EL (cell line): ENCODE results near the gene LRATD1.

Experiments
- DNase-seq: peaks from one replicate; pipeline ENCODE4 v3.0.0-alpha.2; 2016

The LRATD1 gene

DNA sequence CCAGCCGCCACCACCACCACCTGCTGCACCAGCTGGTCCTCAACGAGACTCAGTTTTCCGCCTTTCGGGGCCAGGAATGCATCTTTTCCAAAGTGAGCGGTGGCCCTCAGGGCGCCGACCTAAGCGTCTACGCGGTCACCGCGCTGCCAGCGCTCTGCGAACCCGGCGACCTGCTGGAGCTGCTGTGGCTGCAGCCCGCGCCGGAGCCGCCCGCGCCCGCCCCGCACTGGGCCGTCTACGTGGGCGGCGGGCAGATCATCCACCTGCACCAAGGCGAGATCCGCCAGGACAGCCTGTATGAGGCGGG is 1.6 kb downstream of the LRATD1 start:
- no peak for DNase-seq

DNA sequence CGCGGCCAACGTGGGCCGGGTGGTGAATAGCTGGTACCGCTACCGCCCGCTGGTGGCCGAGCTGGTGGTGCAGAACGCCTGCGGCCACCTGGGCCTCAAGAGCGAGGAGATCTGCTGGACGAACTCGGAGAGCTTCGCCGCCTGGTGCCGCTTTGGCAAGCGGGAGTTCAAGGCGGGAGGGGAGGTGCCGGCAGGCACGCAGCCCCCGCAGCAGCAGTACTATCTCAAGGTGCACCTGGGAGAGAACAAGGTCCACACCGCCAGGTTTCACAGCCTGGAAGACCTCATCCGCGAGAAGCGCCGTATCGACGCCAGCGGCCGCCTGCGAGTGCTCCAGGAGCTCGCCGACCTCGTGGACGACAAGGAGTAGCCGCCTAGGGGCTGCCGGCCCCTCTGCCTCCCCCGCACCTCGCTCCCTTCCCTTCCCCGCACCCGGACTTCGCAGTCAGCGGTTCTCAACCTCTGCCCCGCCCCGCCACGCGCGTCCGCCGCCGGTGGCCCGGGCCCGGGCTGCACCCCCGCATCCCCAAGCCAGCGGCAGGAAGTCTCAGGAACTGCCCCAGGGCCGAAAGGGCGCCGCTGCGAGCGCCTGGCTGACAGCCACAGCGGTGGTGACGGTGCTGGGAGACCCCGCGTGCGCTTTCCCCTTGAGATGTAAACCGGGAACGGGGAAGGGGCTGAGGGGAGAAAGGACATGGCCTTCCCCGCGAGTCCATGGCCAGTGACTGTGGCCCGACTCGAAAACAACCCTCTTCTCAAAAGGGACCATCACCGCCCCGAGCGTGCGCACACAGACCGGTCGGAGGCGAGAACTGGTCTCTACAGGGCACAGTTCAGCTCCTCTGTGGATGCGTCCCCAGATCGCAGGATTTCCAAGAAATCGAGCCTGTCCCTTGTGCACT is 2.2 kb downstream of the LRATD1 start:
- peak; percentile 72 for DNase-seq

DNA sequence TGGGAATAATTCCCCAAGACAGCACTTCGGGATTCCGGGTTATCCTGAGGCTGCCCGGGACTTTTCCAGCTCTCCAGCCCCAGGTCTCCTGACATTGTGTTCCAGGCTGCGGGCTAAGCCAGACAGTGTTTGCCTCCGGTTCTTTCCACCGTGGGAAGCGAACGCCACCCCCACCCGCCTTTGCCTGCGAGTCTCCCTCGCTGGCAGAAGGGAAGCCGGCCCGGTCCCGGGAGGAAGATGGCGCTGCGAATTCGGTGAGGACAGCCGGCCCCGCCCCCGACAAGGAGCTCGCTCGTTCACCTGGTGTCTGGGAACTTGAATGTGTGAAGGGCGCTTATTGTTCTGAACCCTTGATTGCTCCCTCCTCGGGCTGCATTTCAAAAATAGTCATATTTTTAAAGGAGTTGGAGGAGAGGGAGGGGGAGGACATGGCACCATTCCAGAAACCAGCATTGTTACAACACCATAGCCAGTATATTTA is 2.9 kb downstream of the LRATD1 start:
- DNase-seq = peak; percentile 47

DNA sequence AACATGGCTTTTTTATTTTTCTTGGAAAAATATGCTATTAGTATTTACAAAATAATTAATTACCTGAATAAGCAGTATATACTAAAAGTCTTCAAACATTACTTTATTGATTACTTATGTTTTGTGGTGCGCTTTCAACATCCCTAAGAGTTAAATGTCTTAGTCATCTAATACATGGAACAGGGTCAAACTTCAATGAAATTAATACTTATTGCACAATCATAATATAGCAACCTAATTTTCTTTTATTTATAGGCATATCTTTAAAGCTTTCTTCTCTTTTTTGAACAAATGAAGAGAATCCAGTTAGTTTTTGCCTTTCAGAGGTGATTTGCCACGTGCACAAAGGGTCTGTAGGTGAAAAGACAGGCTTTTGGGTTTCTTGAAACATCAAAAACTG is 6.0 kb downstream of the LRATD1 start:
- DNase-seq = no peak

DNA sequence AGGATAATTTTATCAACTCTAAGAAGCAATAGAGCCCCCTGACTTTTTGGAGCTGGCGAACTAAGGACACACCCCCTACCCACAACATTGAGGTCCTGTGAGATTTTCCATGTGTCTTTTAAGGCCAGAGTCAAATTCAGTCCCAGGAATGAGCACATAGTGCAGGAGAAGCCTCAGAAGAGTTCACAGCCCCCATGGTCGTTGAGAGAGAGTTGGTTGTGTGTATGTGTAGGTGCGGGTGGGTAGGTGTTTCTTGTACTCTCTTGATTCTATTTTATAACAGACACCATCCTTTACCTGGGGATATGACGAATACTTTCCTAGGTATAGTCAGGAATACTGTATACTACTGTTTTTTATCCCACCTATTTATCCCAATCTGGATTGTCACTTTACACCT is 8.6 kb downstream of the LRATD1 start:
- DNase-seq = no peak

DNA sequence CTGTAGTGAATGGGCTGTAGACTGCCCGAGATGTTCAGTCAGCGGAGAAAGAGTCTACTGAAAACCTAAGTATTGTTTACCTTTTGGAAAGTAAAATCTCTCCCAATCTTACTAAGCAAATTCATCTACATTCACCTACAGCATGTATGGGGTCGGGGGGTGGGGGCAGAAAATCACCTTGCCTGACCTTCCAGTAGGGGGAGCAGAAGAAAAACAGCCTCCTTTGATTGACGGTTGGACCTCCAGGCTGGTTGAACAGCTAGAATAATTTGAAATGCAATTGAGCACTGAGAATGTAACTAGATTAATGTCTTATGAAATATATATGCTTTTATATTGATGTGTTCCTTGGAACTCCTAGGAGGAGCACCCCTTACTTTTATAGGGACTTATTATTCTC is 10.0 kb downstream of the LRATD1 start:
- DNase-seq = no peak

DNA sequence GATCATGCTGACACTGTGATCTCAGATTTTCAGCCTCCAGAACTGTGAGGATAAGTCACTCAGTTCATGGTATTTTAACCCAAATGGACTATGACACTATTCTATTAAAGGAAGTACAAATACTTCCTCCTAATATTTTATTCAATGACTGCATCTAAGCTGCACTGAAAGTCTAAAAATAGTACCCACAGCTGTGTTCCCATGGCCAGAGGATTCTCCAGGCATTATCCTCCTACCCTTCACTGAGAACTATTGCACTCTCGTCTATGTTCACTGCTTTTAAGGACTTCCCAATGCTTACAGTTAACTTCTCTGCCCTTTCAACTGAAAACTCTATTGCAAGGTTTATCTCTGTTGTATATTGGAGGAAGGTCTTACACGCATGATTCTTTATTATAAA is 15.2 kb downstream of the LRATD1 start:
- DNase-seq = no peak

DNA sequence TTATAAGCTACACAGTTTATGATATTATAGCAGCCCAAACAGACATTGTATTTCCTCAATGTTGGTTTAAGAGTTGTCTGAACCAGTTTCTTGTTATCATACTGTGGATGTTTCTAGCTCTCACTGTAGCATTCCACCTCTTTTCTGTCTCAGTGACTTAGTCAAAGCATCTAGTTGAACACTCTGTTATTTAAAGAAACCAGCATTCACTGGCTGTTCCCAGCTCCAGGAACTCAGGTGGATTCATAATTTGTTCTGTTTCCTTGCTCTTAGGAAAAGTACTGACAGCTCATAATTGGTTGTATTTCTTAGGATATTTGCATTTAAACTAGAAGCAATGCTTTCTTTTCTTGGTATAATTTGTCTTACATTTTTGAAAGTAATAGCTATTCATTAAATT is 17.5 kb downstream of the LRATD1 start:
- no peak for DNase-seq

DNA sequence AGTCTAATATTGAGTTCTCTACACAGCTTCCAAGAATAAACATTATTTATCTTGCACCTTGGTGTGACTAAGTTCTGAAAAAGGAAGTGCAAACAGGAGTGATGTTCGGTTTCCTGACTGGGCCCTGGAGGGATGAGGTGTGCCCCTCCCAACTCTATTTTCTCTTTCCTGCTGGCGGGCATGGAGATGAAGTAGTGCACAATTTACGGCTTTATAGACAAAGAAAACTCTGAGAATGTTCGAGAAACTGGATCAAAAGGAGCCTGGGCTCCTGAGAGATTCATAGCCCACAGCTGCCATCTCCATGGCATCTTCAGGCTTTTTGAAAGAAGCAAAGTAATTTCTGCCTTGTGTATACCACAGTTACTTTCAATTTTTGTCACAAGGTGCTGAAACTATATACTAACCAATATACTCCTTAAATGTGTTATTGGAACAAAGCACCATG is 22.3 kb downstream of the LRATD1 start:
- DNase-seq = no peak

DNA sequence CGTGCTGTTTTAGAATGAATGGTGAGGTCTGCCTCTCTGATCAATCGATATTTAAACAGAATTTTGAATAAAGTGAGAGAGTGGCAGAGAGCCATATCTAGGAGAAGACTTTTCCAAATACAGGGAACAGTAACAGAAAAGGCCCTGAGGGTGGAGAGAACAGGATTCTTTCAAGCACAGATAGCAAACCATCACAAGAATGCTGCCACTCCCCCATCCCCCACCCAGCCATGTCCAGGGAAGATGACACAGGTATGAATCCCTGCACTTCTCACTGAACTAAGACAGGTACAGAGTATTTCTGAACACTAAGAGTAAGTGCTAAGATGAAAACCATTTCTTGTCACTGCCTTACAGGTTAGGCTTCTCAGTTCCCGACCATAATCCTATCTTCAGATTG is 23.6 kb downstream of the LRATD1 start:
- no peak for DNase-seq

DNA sequence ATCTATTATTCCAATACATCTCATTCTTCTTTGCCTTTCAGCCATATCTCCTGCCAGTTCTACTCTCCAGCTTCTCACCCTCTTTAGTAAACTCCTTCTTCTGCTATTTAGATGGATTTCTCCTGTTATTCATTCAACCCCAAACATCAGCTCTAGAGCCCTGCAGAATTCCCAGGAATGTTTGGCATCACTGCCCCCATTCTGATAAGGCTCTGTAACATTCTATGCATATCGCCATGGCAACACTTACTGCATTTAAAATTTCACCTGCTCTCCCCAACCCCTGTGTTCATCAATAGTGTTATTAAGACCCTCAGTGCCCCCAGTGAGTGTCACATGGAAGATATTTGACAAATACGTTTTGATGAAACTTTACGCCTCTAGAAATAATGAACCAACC is 28.6 kb downstream of the LRATD1 start:
- DNase-seq = no peak

DNA sequence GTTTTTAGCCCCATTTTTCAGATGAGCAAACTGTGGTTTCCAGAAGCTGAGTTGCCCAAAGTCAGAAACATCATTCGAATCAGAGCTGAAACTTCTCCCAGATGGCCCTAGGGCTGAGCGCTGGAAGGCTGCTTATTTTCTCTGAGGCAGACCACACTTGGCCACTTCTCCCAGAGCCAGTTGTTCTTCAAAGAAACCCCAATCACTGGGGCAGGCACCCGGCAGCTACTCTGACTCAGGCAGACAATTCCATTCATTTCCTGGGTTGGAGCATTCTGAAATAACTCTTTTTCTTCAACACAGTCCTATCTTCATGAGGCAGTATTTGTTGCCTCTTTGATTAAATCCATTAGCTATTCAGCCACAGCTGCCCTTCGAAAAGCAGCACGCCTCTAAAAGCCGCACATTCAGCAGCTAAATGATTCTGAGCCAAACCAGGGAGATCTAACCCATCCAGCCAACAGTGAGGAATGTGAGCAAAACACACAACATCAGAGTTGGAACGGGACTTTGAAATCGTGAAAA is 40.9 kb downstream of the LRATD1 start:
- DNase-seq = no peak

DNA sequence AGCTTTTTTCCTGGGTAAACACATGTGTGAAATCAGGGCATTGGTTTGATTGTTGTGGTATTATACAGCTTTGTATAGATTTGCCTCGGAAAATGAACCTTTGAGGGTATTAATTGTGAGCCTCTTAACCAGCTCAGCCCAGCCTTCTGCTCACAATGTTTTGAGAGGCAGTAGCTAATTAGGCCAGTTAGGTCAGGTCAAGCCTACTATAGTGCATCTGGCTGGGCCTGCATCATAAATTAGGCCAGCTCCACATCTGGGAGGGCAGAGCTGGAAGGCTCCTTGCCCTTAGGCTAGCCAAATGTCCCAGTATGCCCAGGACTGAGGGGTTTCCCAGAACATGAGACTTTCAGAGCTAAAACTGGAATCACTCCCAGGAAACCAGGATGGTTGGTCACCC is 43.0 kb downstream of the LRATD1 start:
- no peak for DNase-seq

DNA sequence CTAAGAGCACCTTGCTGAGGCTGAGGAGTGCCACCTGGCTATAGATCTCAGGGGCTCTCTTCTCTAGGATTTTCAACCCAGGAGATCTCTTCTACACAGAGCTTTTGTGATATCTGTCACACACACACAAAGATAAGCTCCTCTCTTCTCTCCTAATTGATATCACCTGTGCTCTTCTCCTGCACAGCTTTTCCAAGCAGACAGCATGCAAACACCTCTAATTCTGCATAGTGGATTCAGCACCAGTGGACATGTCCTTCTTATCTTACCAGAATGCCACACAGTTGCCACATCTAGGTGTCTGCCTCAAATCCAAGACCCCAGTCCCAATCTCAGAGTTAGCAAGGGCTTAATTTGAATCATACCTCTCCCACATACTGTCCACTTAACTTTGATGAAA is 43.9 kb downstream of the LRATD1 start:
- DNase-seq = no peak

DNA sequence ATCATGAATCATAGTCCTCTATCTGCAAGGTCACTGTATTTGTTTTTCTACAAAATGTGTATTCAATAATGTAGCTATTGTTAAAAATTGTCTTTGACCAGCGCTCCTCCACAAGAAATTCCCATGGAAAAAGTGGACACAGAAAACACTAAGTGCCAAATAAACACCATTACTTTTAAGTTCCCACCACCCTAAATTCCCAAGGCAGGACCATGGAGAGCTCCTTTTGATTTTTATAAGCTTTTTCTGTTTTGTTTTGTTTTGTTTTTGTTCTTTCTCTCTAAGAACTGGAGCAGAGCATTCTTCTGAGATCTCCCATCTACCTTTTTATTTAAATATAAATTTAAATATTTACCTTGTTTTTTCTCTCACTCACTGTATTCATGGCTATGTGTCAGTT is 44.5 kb downstream of the LRATD1 start:
- no peak for DNase-seq

DNA sequence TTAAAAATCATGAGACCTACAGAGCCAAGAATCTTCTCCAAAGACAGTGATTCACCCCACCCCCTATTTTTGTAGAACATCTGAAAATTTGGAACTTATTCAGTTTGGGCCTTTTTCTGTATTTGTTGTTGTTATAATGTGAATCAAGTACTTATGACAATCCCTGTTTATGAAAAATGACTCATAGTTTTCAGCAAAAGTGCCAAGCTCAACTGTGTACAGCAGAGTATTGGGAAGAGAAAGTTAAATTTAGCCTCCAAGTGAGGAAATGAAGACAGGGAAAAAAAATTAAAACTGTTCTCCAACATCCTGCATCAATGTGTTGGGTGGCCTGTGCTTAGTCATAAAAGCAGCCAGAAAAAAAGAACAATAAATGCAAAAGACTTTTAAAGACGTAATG is 46.2 kb downstream of the LRATD1 start:
- no peak for DNase-seq

DNA sequence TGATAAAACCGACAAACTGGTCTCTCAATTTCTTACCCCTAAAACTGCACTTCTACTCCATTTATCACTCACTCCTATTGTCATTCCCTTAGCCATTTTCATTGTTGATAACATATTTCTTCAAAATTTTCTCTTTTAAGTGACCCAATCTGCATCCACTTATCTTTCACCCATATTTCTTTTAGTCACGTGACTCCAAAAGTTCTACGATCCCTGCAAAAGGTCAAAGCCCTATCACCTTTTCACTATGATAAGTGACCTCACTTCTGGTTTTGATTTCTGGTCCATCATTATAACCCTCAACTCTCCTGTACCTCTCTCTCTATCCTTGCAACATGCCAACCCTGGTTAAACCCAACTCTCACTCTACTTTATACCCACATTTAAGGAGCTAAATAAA is 49.1 kb downstream of the LRATD1 start:
- DNase-seq = no peak
